ENCODE measurements around the gene NKX1-2. TPM values are rescaled to one million over a fixed set of nuclear protein-coding genes. Genes with fewer than 3 reads are reported as not detected.

Gene NKX1-2
- total RNA-seq, 1 donor from 2014 or later: 2.1 TPM

- TF ChIP-seq, protein P1, sequence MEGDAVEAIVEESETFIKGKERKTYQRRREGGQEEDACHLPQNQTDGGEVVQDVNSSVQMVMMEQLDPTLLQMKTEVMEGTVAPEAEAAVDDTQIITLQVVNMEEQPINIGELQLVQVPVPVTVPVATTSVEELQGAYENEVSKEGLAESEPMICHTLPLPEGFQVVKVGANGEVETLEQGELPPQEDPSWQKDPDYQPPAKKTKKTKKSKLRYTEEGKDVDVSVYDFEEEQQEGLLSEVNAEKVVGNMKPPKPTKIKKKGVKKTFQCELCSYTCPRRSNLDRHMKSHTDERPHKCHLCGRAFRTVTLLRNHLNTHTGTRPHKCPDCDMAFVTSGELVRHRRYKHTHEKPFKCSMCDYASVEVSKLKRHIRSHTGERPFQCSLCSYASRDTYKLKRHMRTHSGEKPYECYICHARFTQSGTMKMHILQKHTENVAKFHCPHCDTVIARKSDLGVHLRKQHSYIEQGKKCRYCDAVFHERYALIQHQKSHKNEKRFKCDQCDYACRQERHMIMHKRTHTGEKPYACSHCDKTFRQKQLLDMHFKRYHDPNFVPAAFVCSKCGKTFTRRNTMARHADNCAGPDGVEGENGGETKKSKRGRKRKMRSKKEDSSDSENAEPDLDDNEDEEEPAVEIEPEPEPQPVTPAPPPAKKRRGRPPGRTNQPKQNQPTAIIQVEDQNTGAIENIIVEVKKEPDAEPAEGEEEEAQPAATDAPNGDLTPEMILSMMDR (IDR thresholded peaks at IDR 0.05; ENCODE audit: insufficient read depth, low read length, severe bottlenecking): no peak
- DNase-seq (ENCODE audit: low read depth) (no peak), FAIRE-seq (no peak)
- no peaks in the 10 kb centered on the region for H3K36me3 ChIP-seq (ENCODE audit: control insufficient read depth, insufficient read depth, low read length)
- H3K4me3 ChIP-seq (ENCODE audit: low read depth, low read length): no peak overlapping the region
- H3K27me3 ChIP-seq (ENCODE audit: control insufficient read depth, insufficient read depth, low read length): no peaks in the 10 kb centered on the region
Measured at GRCh38 chr10:124491105-124491504, 41.3 kb upstream of the NKX1-2 start.

- Histone ChIP-seq H3K27me3 (ENCODE audit: control insufficient read depth, insufficient read depth, low read length) (no peaks in the 10 kb centered on the region), H3K4me3 (ENCODE audit: low read depth, low read length) (no peak overlapping the region), H3K36me3 (ENCODE audit: control insufficient read depth, insufficient read depth, low read length) (no peaks in the 10 kb centered on the region)
- TF ChIP-seq, protein P1 (IDR thresholded peaks at IDR 0.05; ENCODE audit: insufficient read depth, low read length, severe bottlenecking): no peak
- DNase-seq (ENCODE audit: low read depth) (no peak), FAIRE-seq (peak; percentile 68)
Measured at GRCh38 chr10:124486635-124487034, 36.8 kb upstream of the NKX1-2 start.

- TF ChIP-seq, protein P1 (IDR thresholded peaks at IDR 0.05; ENCODE audit: insufficient read depth, low read length, severe bottlenecking): no peak
- DNase-seq (ENCODE audit: low read depth) (no peak), FAIRE-seq (no peak)
- Histone ChIP-seq H3K27me3 (ENCODE audit: control insufficient read depth, insufficient read depth, low read length) (no peaks in the 10 kb centered on the region), H3K36me3 (ENCODE audit: control insufficient read depth, insufficient read depth, low read length) (no peaks in the 10 kb centered on the region), H3K4me3 (ENCODE audit: low read depth, low read length) (no peak overlapping the region)
Measured at GRCh38 chr10:124484661-124485060, 34.8 kb upstream of the NKX1-2 start.

- TF ChIP-seq, protein P1 (IDR thresholded peaks at IDR 0.05; ENCODE audit: insufficient read depth, low read length, severe bottlenecking): no peak
- DNase-seq (ENCODE audit: low read depth) (no peak), FAIRE-seq (no peak)
- no peaks in the 10 kb centered on the region for H3K36me3 ChIP-seq (ENCODE audit: control insufficient read depth, insufficient read depth, low read length)
- no peaks in the 10 kb centered on the region for H3K27me3 ChIP-seq (ENCODE audit: control insufficient read depth, insufficient read depth, low read length)
- no peak overlapping the region for H3K4me3 ChIP-seq (ENCODE audit: low read depth, low read length)
Measured at GRCh38 chr10:124484031-124484430, 34.2 kb upstream of the NKX1-2 start.

GRCh38 chr10:124482876-124483275, 33.0 kb upstream of the NKX1-2 start:
- Histone ChIP-seq H3K36me3 (ENCODE audit: control insufficient read depth, insufficient read depth, low read length) (no peaks in the 10 kb centered on the region), H3K27me3 (ENCODE audit: control insufficient read depth, insufficient read depth, low read length) (no peaks in the 10 kb centered on the region), H3K4me3 (ENCODE audit: low read depth, low read length) (no peak overlapping the region)
- FAIRE-seq: no peak
- DNase-seq (ENCODE audit: low read depth): no peak
- TF ChIP-seq, protein P1 (IDR thresholded peaks at IDR 0.05; ENCODE audit: insufficient read depth, low read length, severe bottlenecking): no peak

DNA sequence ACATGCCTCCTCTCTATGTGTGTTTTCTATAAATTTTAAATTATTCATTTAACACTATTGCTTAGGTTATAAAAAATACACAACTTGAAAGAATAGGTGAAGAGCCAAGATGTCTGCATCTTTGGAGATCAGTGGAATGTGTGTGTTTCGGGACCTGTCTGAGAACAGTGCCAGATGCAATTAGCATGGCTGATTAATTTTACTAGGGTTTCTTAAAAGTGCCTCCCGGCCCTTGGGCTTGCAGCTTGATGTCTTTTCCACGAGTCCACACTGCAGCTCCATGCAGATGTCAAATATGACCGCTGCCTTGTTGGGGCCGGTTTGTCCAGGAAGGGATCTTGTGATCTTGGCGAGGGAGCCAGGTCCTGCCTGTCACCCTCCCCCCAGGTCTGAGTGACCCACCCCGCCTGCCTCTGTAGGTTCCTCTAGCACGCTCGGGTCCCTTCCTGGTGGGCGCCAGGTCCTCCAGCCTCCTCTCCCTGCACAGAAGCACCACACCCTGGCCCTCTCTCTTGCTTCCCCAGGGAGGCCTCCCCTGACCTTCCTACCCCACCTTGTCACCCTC, 32.5 kb upstream of the NKX1-2 start:
- TF ChIP-seq, protein P1 (IDR thresholded peaks at IDR 0.05; ENCODE audit: insufficient read depth, low read length, severe bottlenecking): no peak
- no peaks in the 10 kb centered on the region for H3K27me3 ChIP-seq (ENCODE audit: control insufficient read depth, insufficient read depth, low read length)
- no peak for FAIRE-seq
- no peaks in the 10 kb centered on the region for H3K36me3 ChIP-seq (ENCODE audit: control insufficient read depth, insufficient read depth, low read length)
- DNase-seq (ENCODE audit: low read depth): no peak
- no peak overlapping the region for H3K4me3 ChIP-seq (ENCODE audit: low read depth, low read length)
